Right atrium auricular region (tissue), 2 donors: ENCODE measurements around the gene PRLH. TPM values are rescaled to one million over a fixed set of nuclear protein-coding genes. Genes with fewer than 3 reads are reported as not detected.
A peak's percentile ranks its signal among the peaks of the same experiment; 100 is the strongest.

Experiments
- DNase-seq: peaks from one replicate; pipeline ENCODE4 v3.0.0-alpha.2; 2019; ENCODE audit warnings: low spot score
- H3K27ac ChIP-seq, 2 donors: fragments of 200-600 bp; sonication (generic); 1 replicate in 1 of 2; 2 replicates in 1 of 2; pipeline ENCODE4 v1.5.1; 2016 to 2019
- H3K27me3 ChIP-seq, 2 donors: fragments of 200-600 bp; sonication (generic); one replicate each; pipeline versions ENCODE4 v1.5.1 to v1.6.0; 2017 to 2019
- H3K36me3 ChIP-seq: fragments of 200-600 bp; sonication (generic); one replicate; pipeline ENCODE4 v1.5.1; 2016
- H3K4me1 ChIP-seq, 2 donors: fragments of 200-600 bp; sonication (generic); one replicate each; pipeline versions ENCODE4 v1.5.1 to v1.6.0; 2017 to 2019
- H3K4me3 ChIP-seq, 2 donors: fragments of 200-600 bp; sonication (generic); 1 replicate in 1 of 2; 2 replicates in 1 of 2; pipeline ENCODE4 v1.5.1; 2017 to 2019; ENCODE audit warnings: mild to moderate bottlenecking in 1 of 2, moderate library complexity in 1 of 2
- H3K9me3 ChIP-seq, 2 donors: fragments of 200-600 bp; sonication (generic); one replicate each; pipeline ENCODE4 v1.5.1; 2019
- total RNA-seq, 2 donors: library from RNA; depleted of rRNA; stranded (reverse); fragments of >200 nt; gene quantifications; one replicate each; pipeline ENCODE4 v1.1.0, GENCODE V29; 2016
- TF ChIP-seq, protein P1 (sequence below), 2 donors: fragments of 200-600 bp; sonication (generic); IDR thresholded peaks; one replicate each; pipeline ENCODE4 v1.5.1; 2019; ENCODE audit warnings: antibody characterized with exemption in 2 of 2

PRLH gene
- total RNA-seq, 2 donors from 2014 or later = not detected

DNA sequence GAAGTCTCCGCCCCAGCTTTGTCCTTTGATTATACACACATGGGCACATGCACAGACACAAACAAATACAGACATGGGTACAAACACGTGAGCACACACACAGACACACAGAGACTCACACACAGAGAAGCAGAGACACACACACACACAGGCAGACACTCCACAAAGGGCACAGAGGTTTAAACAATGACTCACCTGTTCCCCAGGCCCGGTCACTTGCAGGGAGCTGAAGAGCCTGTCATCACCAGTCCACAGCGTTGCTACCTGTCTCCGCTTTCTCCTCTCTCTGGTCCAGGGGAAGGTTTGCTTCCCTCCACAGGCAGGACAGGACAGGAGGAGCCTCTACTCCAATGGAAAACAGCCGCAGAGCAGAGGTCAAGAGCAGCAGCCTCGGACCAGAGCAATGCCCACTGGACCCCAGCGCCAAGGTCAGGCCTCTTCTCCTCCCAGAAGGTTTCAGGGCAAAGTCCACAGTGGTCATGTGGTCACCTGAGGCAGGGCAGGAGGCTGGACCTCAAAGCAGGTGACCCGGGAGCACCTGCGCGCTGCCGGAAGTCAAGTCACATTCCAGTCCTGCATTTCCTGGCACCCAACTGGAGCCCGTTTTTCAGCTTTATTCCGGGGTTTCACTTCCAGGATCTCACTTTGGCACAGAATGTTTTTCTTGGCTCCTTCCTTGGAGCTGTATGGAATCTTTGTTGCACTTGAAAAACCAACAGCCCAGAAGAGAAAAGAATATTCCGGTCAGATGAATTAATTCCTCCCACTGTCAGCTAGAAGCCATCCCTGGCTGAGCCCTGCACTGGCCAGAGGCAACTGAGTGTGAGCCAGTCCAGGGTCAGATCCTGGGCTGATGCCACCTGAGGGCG, 24.1 kb downstream of the PRLH start, which contains the start of gene RAB17:
Gene RAB17, minus strand, starts transcription at position 463 of the 869 bp plus-strand sequence. CDS start 4,580 bp downstream, outside the sequence.
- peaks cover 0 to 23% of the 10 kb centered on the region in 2 donors for H3K4me1 ChIP-seq
- no peak within 1 kb of the TSS for H3K4me3 ChIP-seq

DNA sequence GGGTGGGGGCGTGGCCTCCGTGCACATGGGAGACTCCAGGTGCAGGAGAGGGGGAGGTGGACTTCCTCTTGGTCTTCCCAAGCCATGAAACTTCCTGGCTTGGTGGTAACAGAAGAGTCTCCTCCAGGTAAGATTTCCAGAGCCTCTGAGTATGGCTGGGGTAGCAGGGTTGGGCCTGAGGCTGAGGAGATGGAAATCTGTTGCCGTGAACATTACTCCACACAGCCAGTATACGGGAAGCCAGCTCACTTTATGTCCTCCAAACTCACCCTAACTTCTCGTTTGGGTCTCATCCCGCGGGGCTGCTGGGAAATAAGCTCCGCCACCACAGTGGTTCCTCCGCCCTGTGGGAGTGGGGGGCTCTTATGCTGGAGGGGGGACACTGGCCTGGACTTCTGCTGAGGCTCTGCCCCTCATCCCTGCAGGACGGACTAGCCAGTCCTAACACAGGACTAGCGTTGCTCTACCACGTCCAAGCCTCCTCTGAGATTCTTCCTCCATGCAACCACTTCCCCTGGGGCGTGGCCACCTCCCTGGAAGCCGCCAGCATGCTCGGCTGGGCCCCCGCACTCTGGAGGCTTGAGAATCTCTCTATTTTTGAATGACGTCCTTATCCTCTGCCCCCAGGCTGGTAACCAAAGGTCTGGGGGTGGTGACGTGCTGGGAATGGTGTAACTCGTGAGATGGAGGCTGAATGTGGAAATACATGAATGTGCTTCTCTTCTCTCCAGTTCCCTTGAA, 24.9 kb downstream of the PRLH start:
- TF ChIP-seq, protein P1, sequence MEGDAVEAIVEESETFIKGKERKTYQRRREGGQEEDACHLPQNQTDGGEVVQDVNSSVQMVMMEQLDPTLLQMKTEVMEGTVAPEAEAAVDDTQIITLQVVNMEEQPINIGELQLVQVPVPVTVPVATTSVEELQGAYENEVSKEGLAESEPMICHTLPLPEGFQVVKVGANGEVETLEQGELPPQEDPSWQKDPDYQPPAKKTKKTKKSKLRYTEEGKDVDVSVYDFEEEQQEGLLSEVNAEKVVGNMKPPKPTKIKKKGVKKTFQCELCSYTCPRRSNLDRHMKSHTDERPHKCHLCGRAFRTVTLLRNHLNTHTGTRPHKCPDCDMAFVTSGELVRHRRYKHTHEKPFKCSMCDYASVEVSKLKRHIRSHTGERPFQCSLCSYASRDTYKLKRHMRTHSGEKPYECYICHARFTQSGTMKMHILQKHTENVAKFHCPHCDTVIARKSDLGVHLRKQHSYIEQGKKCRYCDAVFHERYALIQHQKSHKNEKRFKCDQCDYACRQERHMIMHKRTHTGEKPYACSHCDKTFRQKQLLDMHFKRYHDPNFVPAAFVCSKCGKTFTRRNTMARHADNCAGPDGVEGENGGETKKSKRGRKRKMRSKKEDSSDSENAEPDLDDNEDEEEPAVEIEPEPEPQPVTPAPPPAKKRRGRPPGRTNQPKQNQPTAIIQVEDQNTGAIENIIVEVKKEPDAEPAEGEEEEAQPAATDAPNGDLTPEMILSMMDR (IDR thresholded peaks at IDR 0.05) = no peak
- Histone ChIP-seq H3K27ac (no peak overlapping the region), H3K4me1 (peaks cover 0 to 23% of the 10 kb centered on the region in 2 donors), H3K27me3 (no peaks in the 10 kb centered on the region), H3K4me3 (no peak overlapping the region), H3K36me3 (no peaks in the 10 kb centered on the region), H3K9me3 (no peaks in the 10 kb centered on the region)
- DNase-seq = no peak

More for the DNA sequence above, 24.1 kb downstream of the PRLH start, which contains the start of gene RAB17:
- Histone ChIP-seq H3K36me3 (no peaks in the 10 kb centered on the region), H3K27ac (peak within 1 kb of the TSS; percentile 6 to 36), H3K9me3 (no peaks in the 10 kb centered on the region), H3K27me3 (no peaks in the 10 kb centered on the region)
- TF ChIP-seq, protein P1 (IDR thresholded peaks at IDR 0.05) = no peak
- no peak for DNase-seq

DNA sequence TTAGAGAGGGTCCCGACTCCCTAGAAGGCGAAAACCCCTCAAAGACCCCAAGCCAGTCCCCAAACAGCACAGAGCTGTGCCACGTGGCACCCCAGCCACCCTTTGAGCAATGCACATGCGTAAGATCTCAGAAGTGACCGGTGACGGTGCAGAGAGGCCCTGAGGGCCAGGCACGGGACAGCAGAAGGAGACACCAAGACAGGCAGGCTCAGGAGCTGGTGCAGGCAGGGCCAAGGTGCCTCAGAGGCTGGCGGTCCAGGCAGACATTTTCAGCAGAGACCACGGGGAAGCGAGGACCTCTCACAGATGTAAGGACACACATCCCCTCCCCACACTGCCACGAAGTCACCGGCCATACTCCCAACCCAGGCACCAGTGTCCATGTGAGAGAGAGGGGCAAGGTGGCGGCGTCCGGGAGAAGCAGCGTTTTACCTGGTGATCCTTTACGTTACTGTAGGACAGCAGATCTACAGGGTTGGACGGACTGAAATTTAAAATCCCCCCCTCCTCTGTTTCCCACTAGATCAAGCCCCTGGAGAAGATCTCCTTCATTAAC, 26.1 kb downstream of the PRLH start:
- DNase-seq = no peak
- H3K27ac ChIP-seq = no peak overlapping the region
- H3K9me3 ChIP-seq = no peaks in the 10 kb centered on the region
- peaks cover 0 to 23% of the 10 kb centered on the region in 2 donors for H3K4me1 ChIP-seq
- no peaks in the 10 kb centered on the region for H3K36me3 ChIP-seq
- H3K27me3 ChIP-seq = no peaks in the 10 kb centered on the region
- no peak overlapping the region for H3K4me3 ChIP-seq
- TF ChIP-seq, protein P1 (IDR thresholded peaks at IDR 0.05) = no peak

GRCh38 chr2:237593036-237593435, 26.7 kb downstream of the PRLH start:
- TF ChIP-seq, protein P1 (IDR thresholded peaks at IDR 0.05) = no peak
- no peak for DNase-seq
- H3K4me1 ChIP-seq = peaks cover 0 to 23% of the 10 kb centered on the region in 2 donors
- no peaks in the 10 kb centered on the region for H3K27me3 ChIP-seq
- H3K9me3 ChIP-seq = no peaks in the 10 kb centered on the region
- H3K4me3 ChIP-seq = no peak overlapping the region
- H3K36me3 ChIP-seq = no peaks in the 10 kb centered on the region
- H3K27ac ChIP-seq = no peak overlapping the region

GRCh38 chr2:237593596-237594320, 27.4 kb downstream of the PRLH start:
- peak overlapping the region in 1 of 2 donors; percentile 81 for H3K27ac ChIP-seq
- no peak overlapping the region for H3K4me3 ChIP-seq
- TF ChIP-seq, protein P1 (IDR thresholded peaks at IDR 0.05) = no peak
- no peak for DNase-seq
- H3K9me3 ChIP-seq = no peaks in the 10 kb centered on the region
- H3K36me3 ChIP-seq = no peaks in the 10 kb centered on the region
- H3K27me3 ChIP-seq = no peaks in the 10 kb centered on the region
- peaks cover 0 to 23% of the 10 kb centered on the region in 2 donors for H3K4me1 ChIP-seq
